ENCODE results near the gene ARF1.

- TF ChIP-seq, protein P1, sequence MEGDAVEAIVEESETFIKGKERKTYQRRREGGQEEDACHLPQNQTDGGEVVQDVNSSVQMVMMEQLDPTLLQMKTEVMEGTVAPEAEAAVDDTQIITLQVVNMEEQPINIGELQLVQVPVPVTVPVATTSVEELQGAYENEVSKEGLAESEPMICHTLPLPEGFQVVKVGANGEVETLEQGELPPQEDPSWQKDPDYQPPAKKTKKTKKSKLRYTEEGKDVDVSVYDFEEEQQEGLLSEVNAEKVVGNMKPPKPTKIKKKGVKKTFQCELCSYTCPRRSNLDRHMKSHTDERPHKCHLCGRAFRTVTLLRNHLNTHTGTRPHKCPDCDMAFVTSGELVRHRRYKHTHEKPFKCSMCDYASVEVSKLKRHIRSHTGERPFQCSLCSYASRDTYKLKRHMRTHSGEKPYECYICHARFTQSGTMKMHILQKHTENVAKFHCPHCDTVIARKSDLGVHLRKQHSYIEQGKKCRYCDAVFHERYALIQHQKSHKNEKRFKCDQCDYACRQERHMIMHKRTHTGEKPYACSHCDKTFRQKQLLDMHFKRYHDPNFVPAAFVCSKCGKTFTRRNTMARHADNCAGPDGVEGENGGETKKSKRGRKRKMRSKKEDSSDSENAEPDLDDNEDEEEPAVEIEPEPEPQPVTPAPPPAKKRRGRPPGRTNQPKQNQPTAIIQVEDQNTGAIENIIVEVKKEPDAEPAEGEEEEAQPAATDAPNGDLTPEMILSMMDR (tag by site-specific recombination; IDR thresholded peaks at IDR 0.05) = peak; percentile 80
- TF ChIP-seq, protein P2, sequence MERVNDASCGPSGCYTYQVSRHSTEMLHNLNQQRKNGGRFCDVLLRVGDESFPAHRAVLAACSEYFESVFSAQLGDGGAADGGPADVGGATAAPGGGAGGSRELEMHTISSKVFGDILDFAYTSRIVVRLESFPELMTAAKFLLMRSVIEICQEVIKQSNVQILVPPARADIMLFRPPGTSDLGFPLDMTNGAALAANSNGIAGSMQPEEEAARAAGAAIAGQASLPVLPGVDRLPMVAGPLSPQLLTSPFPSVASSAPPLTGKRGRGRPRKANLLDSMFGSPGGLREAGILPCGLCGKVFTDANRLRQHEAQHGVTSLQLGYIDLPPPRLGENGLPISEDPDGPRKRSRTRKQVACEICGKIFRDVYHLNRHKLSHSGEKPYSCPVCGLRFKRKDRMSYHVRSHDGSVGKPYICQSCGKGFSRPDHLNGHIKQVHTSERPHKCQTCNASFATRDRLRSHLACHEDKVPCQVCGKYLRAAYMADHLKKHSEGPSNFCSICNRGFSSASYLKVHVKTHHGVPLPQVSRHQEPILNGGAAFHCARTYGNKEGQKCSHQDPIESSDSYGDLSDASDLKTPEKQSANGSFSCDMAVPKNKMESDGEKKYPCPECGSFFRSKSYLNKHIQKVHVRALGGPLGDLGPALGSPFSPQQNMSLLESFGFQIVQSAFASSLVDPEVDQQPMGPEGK (tag by site-specific recombination; IDR thresholded peaks at IDR 0.05) = no peak
- no peak for TF ChIP-seq ZNF433 (tag by site-specific recombination; IDR thresholded peaks at IDR 0.05; ENCODE audit: low read depth)
These were observed 1.4 kb downstream of the ARF1 start for GRCh38 chr1:228083871-228084278.

All from HEK293 (cell line).